Measurements from ENCODE around the gene SOD3. TPM values are rescaled to one million over a fixed set of nuclear protein-coding genes. Genes with fewer than 3 reads are reported as not detected.

The SOD3 gene
- total RNA-seq, 1 donor from 2014 or later: 62.4 TPM

GRCh38 chr4:24824720-24825119, 29.3 kb downstream of the SOD3 start:
- ATAC-seq (ENCODE audit: poor library complexity) (no peak), DNase-seq (no peak)
- intact Hi-C loops (cut with DNase I): no loop called here

DNA sequence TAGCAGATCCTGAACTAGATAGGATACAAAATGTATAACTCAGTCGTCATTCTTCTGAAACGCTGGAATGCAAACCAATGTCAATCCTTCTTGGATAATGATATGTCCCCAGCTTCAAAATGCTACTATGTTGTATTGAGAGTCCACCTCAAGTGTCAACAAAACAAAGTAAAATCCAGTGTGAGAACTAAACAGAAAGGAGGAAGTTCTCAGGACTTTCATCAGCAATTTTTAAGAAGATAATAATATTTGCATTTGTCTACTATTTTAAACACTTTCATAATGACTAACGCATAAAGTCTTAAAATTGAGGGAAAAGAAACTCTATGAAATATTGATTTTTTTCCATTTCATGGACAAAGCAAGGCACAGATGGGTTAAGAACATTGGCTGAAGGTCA, 36.3 kb downstream of the SOD3 start:
- DNase-seq (no peak), ATAC-seq (ENCODE audit: poor library complexity) (no peak)
- intact Hi-C loops (cut with DNase I): no loop called here

DNA sequence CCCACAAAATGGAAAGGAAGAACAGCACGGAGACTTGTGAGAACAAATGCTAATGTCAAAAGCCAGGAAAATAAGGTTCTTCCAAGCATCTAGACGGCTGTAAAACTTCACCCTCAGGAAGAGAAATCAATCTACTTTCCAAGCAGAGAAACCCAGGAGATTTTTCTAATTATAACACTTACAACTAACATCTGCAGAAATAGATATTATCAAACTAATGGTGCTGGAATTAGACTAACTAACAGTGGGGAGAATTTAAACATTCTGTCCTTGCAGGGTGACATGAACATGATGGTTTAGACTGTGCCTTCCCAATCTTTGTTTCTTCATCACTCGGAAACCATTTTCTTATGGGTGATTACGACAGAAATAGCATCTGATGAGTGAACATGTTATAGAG, 40.3 kb downstream of the SOD3 start:
- ATAC-seq (ENCODE audit: poor library complexity): no peak
- intact Hi-C loops (cut with DNase I): no loop called here

GRCh38 chr4:24836661-24837242, 41.4 kb downstream of the SOD3 start:
- ATAC-seq (ENCODE audit: poor library complexity) (no peak), DNase-seq (no peak)
- intact Hi-C loops (cut with DNase I): no loop called here

More for the DNA sequence above, 40.3 kb downstream of the SOD3 start:
- no peak for DNase-seq

DNA sequence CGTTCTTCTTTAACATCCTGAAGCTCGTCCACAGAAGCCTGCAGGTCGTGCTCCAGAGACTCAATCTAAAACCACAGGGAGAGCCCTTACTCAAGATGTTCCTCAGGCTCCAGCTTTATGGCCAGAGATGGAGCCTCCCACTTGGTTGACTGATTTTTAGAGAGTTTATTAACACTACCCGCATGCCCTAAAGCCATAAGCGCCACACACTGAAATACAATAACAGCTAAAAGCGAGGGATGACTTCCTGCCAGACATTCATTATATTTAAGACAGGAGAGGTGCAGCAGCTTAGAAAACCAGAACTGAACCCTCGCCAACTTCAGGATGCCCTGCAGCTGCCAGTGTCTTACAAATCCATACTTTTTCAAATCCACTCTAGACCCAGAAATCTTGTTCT, 42.0 kb downstream of the SOD3 start:
- no peak for ATAC-seq (ENCODE audit: poor library complexity)
- intact Hi-C loops (cut with DNase I): no loop called here
- no peak for DNase-seq

GRCh38 chr4:24837781-24838180, 42.4 kb downstream of the SOD3 start:
- intact Hi-C loops (cut with DNase I): no loop called here
- DNase-seq (no peak), ATAC-seq (ENCODE audit: poor library complexity) (no peak)

DNA sequence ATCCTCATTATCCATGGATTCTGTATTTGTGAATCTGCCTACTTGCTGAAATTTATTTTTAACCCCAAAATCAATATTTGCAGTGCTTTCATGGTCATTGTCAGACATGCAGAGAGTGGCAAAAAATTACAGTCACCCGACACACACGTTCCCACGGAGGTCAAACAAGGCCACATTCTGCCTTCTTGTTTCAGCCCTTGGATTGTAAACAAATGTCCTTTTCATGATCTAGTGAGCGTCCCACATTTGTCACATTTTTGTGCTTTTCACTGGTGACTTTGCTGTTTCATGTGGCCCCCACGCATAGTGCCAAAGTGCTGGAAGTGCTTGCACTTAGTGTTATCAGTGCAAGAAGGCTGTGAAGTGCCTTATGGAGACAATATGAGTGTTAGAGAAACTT, 45.0 kb downstream of the SOD3 start:
- no peak for DNase-seq
- ATAC-seq (ENCODE audit: poor library complexity): no peak
- intact Hi-C loops (cut with DNase I): no loop called here

- ATAC-seq (ENCODE audit: poor library complexity): no peak
- no peak for DNase-seq
- intact Hi-C loops (cut with DNase I): no loop called here
Measured at GRCh38 chr4:24840826-24841543, 45.6 kb downstream of the SOD3 start.

- ATAC-seq (ENCODE audit: poor library complexity) (no peak), DNase-seq (no peak)
- intact Hi-C loops (cut with DNase I): no loop called here
Measured at GRCh38 chr4:24842356-24842755, 47.0 kb downstream of the SOD3 start.

DNA sequence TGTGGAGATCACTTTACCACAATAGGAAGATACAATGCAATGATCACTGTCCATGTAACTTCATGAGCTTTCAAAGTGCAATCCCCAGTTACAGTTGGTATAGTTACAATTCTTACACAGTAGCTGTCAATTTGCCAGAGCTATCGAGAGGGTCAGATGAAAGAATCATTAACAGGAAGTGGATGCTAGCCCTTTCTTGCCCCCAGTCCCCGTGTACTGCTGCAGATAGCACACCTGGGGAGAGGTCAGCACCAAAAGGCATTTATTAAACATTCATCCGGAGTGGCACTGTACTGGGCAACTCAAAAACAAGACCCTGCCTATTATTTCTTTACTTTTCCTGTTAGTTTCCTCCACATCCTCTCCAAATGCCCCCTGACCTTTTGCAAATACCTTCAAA, 47.7 kb downstream of the SOD3 start:
- DNase-seq: no peak
- ATAC-seq (ENCODE audit: poor library complexity): no peak
- intact Hi-C loops (cut with DNase I): no loop called here

DNA sequence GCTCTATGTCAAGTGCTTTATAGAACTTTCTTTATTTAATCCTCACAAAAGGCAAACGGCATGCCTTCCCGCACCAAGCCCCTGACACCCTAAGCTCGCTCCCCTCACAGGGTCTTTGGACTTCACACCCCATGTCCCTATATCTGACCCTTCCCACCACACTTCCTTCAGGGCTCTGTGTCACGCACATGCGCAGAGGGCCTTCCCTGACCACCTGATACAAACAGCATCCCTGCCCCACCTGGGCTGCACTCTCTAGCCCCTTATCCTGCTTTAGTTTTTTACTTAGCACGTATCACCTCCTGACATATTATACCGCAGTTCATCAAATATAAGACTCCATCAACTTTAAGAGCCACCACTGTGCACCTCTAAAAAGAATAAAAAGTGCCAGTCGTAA, 49.8 kb downstream of the SOD3 start:
- intact Hi-C loops (cut with DNase I): no loop called here
- ATAC-seq (ENCODE audit: poor library complexity) (no peak), DNase-seq (no peak)

GRCh38 chr4:24845902-24846301, 50.5 kb downstream of the SOD3 start:
- no peak for DNase-seq
- intact Hi-C loops (cut with DNase I): no loop called here
- no peak for ATAC-seq (ENCODE audit: poor library complexity)

- no peak for DNase-seq
- no peak for ATAC-seq (ENCODE audit: poor library complexity)
- intact Hi-C loops (cut with DNase I): no loop called here
Measured at GRCh38 chr4:24846716-24847115, 51.3 kb downstream of the SOD3 start.

DNA sequence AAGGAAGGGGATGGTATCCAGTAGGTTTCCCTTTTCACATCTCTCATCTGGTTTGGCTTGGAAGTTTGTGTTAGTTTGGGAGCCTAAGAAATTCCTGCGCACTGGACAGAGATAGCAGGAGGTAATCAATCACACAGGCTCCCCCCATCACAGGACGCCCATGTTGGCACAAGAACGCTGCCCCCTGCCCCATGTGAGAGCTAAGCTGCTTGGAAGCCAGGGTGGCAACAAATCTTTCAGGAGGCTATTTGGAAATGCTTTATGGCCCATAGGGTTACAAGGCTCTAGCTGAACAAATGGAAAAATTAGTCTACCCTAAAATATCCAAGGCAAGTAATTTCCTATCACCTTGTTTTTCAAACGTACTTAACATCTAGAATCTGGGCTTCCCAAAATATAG, 54.0 kb downstream of the SOD3 start:
- DNase-seq (no peak), ATAC-seq (ENCODE audit: poor library complexity) (no peak)
- intact Hi-C loops (cut with DNase I): no loop called here

DNA sequence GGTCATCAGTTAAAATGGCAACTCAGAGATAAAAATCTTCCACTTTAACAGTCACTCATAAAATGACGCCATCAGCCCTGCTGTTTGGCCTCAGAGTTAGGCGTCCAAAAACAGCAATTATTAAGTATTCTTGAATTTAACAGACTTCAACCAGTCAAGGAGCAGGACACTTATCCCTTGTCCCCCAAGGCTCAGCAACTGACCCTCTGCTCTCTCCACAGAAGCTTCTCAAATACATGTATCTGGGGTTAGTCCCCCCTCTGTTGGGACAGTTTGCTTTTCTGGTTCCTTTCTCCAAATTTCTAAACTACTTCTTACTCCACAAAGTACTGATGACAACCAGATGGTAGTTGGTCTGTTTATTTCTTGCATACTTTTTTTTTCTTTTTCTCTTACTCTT, 54.4 kb downstream of the SOD3 start:
- intact Hi-C loops (cut with DNase I): no loop called here
- no peak for DNase-seq
- no peak for ATAC-seq (ENCODE audit: poor library complexity)

Other genes with a start within 250 kb of the SOD3 start
- 48.0 TPM for gene DHX15, start 211.0 kb upstream of the SOD3 start, total RNA-seq
- 10.8 TPM for gene CCDC149, start 117.5 kb downstream of the SOD3 start, total RNA-seq
- gene LGI2, start 235.4 kb downstream of the SOD3 start, total RNA-seq: 2.3 TPM